A204.1 (cell line): ENCODE data around the gene FAM43B.

ENCODE experiments used
- FAIRE-seq: peaks from 2 replicates; lab custom pipeline; 2012; peaks lifted over from hg19 to GRCh38; lab: Jason Lieb, UNC

The FAM43B gene

GRCh38 chr1:20552728-20553445 lies 514 bp downstream of the FAM43B start:
- FAIRE-seq, result no peak

DNA sequence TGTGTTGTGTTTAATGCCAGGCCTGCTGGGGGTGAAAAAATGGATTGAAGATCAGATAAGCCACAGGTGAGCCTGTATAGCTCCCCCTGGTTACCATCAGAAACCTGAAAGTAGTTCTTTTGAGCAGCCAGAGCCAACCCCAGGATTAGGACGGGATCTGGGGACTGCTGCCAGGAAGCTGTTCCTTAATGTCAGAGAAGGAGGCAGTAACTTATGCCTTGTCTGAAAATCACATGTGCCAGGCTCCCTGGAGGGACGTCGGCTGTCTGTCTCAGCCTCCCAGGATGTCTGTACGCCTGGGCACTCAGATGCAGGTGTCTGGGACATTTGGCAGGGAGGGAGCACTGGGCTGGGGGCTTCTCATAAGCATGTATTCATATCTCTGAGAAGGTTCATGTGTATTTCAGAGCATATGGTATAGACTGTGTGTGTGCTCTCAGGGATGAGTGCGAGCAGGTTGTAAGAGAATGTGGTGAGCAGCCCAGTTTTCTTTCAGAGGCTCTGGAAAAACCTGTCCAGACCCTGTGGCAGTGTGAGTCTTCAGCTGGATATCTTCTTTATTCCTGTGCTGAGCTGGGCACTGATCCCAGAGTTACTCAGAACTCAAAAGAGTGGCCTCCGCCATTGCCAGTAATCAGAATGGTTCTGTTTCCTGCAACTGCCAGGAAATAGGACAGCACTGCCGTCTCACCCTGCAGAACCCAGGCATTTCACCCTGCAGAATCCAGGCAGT lies 2.8 kb downstream of the FAM43B start:
- FAIRE-seq, result no peak

GRCh38 chr1:20555758-20556120 lies 3.4 kb downstream of the FAM43B start:
- no peak for FAIRE-seq

DNA sequence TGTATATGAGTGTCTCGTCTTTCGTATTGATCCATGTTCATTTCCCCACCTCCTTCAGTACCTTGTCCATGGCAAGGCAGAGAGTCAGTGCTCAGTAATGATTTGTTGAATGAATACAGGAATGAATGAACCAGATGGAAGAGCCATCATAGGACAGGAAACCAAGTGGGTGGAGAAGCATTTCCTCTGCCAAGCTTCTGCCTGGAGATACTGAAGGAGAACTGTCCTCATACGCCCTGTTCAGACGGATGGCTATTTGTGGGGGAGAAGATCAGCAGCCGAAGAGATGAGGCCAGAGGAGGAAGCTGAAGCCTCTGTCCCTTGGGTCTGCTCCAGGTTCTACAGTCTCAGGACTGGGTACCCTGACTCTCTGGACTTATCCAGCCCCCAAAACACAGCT lies 5.8 kb downstream of the FAM43B start:
- no peak for FAIRE-seq

- FAIRE-seq, result no peak
Observed at GRCh38 chr1:20560966-20561365, 8.6 kb downstream of the FAM43B start.

GRCh38 chr1:20565234-20565633 lies 12.9 kb downstream of the FAM43B start:
- no peak for FAIRE-seq

- no peak for FAIRE-seq
Observed at GRCh38 chr1:20569523-20570098, 17.2 kb downstream of the FAM43B start.

GRCh38 chr1:20571427-20571826 lies 19.1 kb downstream of the FAM43B start:
- no peak for FAIRE-seq

GRCh38 chr1:20573987-20574386 lies 21.6 kb downstream of the FAM43B start:
- FAIRE-seq, result no peak

DNA sequence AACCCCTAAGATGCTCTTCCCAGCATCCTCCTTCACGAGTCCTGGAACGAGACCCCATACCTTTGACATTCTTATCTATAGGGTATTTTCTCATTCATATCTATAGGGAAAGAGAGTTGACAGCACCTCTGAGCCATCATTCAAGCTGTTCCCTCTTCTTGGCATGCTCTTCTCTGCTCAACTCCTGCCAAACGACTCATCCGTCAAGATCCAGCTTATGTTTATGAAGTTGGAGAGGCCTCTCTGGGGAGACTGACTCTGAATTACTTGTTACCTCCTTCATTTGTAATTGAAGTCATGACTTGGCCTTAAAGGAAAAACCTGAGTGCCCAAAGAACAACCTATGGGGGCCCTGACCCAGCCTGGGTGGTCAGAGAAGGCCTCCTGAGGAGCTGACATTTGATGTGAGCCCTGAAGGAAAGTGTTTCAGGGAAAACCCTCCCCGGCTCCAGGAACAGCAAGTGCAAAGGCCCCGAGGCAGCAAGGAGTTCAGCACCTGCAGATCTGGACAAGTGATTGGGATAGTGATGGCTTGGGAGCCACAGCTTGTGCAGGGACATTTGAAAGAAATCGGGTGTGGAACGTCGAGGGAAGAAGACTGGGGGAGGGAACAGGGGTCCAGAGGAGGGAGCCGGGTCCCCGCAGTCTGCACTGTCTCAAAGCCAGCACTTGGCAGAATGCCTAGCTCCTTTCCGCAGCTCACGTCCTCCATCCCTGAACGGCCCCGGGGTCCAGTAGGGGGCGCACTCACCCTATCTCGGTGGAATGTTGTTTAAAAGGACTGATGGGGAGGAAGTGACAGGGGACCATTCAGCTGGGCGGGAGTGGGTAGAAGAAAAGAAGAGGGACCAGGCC lies 22.5 kb downstream of the FAM43B start:
- no peak for FAIRE-seq

DNA sequence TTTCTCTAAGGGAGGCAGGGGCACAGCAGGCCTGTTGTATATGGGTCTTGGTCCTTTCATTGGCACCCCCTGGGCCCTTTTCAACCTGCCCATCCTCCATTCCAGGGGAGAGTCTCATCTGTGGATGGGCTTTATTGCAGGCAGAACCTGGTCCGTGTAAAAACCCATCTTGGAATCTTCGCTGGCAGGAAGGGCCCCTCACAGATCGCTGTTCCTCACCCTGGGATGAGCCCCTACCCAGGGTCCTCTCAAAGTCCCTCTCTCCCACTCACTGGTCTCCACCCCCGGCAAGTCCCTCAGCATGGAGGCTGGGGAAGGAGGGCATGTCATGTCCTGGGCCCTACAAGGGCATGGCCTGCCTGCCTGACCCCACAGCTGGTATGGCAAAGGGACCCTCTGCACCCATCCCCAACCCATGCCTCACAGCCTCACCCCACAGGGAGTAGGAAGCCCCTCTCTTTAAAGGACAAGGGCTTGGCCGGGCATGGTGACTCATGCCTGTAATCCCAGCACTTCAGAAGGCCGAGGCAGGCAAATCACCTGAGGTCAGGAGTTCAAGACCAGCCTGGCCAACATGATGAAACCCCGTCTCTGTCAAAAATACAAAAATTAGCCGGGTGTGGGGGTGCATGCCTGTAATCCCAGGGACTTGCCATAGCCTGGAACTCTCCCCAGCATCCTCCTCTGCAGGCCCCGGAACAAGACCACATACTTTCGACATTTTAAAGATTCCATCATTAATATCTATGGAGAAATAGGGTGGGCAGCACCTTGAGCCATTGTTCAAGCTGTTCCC lies 23.4 kb downstream of the FAM43B start:
- no peak for FAIRE-seq

DNA sequence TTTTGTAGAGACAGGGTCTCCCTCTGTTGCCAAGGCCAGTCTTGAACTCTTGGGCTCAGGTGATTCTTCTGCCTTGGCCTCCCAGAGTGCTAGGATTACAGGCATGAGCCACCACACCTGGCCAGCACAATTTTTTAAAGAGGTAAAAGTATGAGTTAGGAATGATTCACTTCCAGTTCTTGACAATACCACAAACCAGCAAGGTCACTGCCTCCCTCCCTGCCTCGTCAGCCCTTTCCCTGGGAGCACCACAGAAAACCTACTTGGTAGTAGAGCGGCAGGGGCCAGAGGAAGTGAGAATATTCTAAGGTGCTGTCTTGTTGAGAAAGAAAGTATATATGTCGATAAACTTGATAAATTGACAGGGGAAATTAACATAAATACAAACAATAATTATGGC lies 25.7 kb downstream of the FAM43B start:
- FAIRE-seq, result no peak

GRCh38 chr1:20578721-20579395 lies 26.5 kb downstream of the FAM43B start:
- no peak for FAIRE-seq

DNA sequence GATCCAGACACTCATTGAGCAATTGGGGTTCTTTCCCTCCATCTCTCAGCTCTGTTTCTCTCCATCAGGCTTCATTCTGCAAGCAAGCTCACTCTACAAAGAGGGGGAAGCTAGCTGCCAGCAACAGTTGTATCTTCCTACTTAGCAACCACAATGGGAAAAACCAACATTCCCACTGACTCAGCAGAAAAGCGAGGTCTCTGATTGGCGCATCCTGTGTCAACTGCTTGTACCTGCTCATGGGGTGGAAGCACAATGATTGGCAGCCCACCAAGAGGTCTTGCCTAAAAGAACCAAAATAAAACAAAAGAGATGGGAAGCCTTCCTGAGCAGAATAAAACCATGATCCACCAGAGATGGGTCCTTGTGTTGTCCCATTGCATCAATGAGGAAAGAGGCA lies 32.5 kb downstream of the FAM43B start:
- no peak for FAIRE-seq

DNA sequence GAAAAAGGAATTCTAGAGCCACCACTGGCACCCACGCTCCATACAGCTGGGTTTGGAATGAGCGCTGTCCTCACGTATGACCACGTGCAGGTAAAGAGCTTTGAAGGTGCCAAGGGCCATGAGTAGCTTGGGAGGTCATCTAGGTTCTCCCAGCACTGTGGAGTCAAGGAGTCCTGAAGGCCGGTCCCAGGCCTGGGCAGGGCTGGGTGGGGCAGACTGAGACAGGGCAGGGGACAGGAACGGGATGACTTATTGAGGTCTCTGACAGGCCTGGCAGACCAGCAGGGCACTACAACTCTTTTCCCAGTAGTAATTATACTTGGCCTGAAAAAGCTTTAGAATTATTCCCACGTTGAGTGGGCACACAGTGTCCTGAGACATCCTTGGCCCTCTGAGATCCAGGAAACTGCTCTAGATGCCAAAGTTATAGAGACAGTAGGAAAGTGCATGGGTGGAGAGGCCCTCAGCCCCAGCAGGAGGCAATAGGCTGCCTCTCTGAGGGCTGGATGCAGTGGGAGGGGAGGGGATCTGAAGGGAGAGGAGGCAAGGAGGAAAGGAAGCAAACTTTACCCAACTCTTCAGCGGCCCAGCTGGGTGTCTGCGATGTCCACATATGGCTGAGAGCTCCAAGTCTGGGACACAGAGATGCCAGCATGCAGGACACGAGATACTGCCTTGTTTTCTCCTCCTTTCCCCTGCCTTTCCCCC lies 34.7 kb downstream of the FAM43B start:
- FAIRE-seq, result no peak

GRCh38 chr1:20587661-20588053 lies 35.3 kb downstream of the FAM43B start:
- no peak for FAIRE-seq

- no peak for FAIRE-seq
Observed at GRCh38 chr1:20588634-20589225, 36.4 kb downstream of the FAM43B start, which contains the start of gene CDA. CDA (plus strand) TSS chr1:20589097; CDS start chr1:20589130, 33 bp downstream.

- no peak for FAIRE-seq
Observed at GRCh38 chr1:20589331-20590278, 37.2 kb downstream of the FAM43B start.

- FAIRE-seq, result no peak
Observed at GRCh38 chr1:20590306-20590777, 38.0 kb downstream of the FAM43B start.
